H1 (cell line): ENCODE measurements around the gene SLC4A7. TPM values are rescaled to one million over a fixed set of nuclear protein-coding genes. Genes with fewer than 3 reads are reported as not detected.

Source experiments
- CHD1 ChIP-seq: IDR thresholded peaks from 2 replicates; pipeline ENCODE4 v1.6.1; 2012; ENCODE audit warnings: low read depth, low read length, improper control_type of control experiment
- EGR1 ChIP-seq: IDR thresholded peaks from 2 replicates; pipeline ENCODE4 v1.6.1; 2011; ENCODE audit warnings: low read depth, low read length, borderline replicate concordance
- EZH2 ChIP-seq: fragments of 200-600 bp; sonication (generic); IDR thresholded peaks from 2 replicates; pipeline ENCODE4 v1.7.1; 2012; ENCODE audit warnings: low read depth, mild to moderate bottlenecking, moderate library complexity, low read length, inconsistent platforms; ENCODE audit not compliant: severe bottlenecking
- NRF1 ChIP-seq: IDR thresholded peaks from 2 replicates; pipeline ENCODE4 v1.6.1; 2011; ENCODE audit warnings: mild to moderate bottlenecking, low read depth, low read length, improper control_type of control experiment
- SRF ChIP-seq: IDR thresholded peaks from 2 replicates; pipeline ENCODE4 v1.6.1; 2011; ENCODE audit warnings: mild to moderate bottlenecking, low read depth, low read length, moderate library complexity
- polyA plus RNA-seq, 7 experiments: library from polyadenylated mRNA; depleted of rRNA in 3 of 7; stranded (reverse) in 5 of 7; unstranded in 2 of 7; fragments of >200 nt in 5 of 7; fragments of 200-250 nt in 2 of 7; gene quantifications; 1 replicate in 5 of 7; 2 replicates in 1 of 7; 4 replicates in 1 of 7; pipeline versions ENCODE4 v1.2.1 to v1.2.3, GENCODE V29; 2011 to 2013; ENCODE audit warnings: missing spikeins in 2 of 7, mixed read lengths in 2 of 7
- total RNA-seq: library from RNA; stranded (reverse); fragmentation: NEBNext Ultra II Directional; extraction: Animal tissue kit (Norgen Biotek cat#: 25700); gene quantifications from 2 replicates; pipeline ENCODE4 v1.2.1, GENCODE V29; 2021

Gene SLC4A7
- total and polyA plus RNA-seq, 2 of the 8 experiments (the other 6 are each of a cell fraction or from before 2014, with no cell fraction given): 14.9 to 70.5 TPM

- TF ChIP-seq EGR1: no peak
- no peak for TF ChIP-seq EZH2
- no peak for TF ChIP-seq NRF1
- no peak for TF ChIP-seq CHD1
- TF ChIP-seq SRF: no peak
These were observed 1.7 kb upstream of the SLC4A7 start (continued) for GRCh38 chr3:27485866-27486265.
